DND-41 (cell line): ENCODE results near the gene TOMM22.

Source experiments
- CTCF ChIP-seq: IDR thresholded peaks from 2 replicates; pipeline ENCODE4 v1.5.1; 2012; ENCODE audit warnings: borderline replicate concordance, low read length, moderate library complexity, mild to moderate bottlenecking; ENCODE audit not compliant: poor library complexity, severe bottlenecking; ENCODE audit errors: extremely low read depth
- EZH2 ChIP-seq: IDR thresholded peaks from 3 replicates; pipeline ENCODE4 v1.6.1; 2012; ENCODE audit warnings: borderline replicate concordance, low read depth, mild to moderate bottlenecking, moderate library complexity, low read length, inconsistent platforms; ENCODE audit not compliant: severe bottlenecking

- TF ChIP-seq CTCF (no peak), EZH2 (no peak)
These were observed 39.8 kb downstream of the TOMM22 start for GRCh38 chr22:38721551-38721950.
